ENCODE results near the gene ARPC1B.

The ARPC1B gene

GRCh38 chr7:99418260-99418659 lies 43.7 kb downstream of the ARPC1B start:
- no peak for DNase-seq (ENCODE audit: low read depth)
- no peak overlapping the region for H3K4me3 ChIP-seq (ENCODE audit: low read length)
- no peak for TF ChIP-seq CTCF (conservative IDR thresholded peaks at IDR 0.05; ENCODE audit: low read depth, low read length)

- no peak for DNase-seq (ENCODE audit: low read depth)
- H3K4me3 ChIP-seq (ENCODE audit: low read length) = no peak overlapping the region
- TF ChIP-seq CTCF (conservative IDR thresholded peaks at IDR 0.05; ENCODE audit: low read depth, low read length) = no peak
Measured at GRCh38 chr7:99419323-99420021, 44.9 kb downstream of the ARPC1B start.

GRCh38 chr7:99420213-99420612 lies 45.7 kb downstream of the ARPC1B start:
- TF ChIP-seq CTCF (conservative IDR thresholded peaks at IDR 0.05; ENCODE audit: low read depth, low read length) = no peak
- no peak overlapping the region for H3K4me3 ChIP-seq (ENCODE audit: low read length)
- DNase-seq (ENCODE audit: low read depth) = no peak

GRCh38 chr7:99420986-99421385 lies 46.5 kb downstream of the ARPC1B start:
- TF ChIP-seq CTCF (conservative IDR thresholded peaks at IDR 0.05; ENCODE audit: low read depth, low read length) = no peak
- H3K4me3 ChIP-seq (ENCODE audit: low read length) = no peak overlapping the region
- DNase-seq (ENCODE audit: low read depth) = no peak

- H3K4me3 ChIP-seq (ENCODE audit: low read length) = no peak overlapping the region
- no peak for DNase-seq (ENCODE audit: low read depth)
- no peak for TF ChIP-seq CTCF (conservative IDR thresholded peaks at IDR 0.05; ENCODE audit: low read depth, low read length)
Measured at GRCh38 chr7:99422186-99422585, 47.7 kb downstream of the ARPC1B start.

GRCh38 chr7:99422625-99423024 lies 48.1 kb downstream of the ARPC1B start:
- no peak overlapping the region for H3K4me3 ChIP-seq (ENCODE audit: low read length)
- no peak for DNase-seq (ENCODE audit: low read depth)
- no peak for TF ChIP-seq CTCF (conservative IDR thresholded peaks at IDR 0.05; ENCODE audit: low read depth, low read length)

GRCh38 chr7:99424932-99425730 lies 50.6 kb downstream of the ARPC1B start:
- no peak overlapping the region for H3K4me3 ChIP-seq (ENCODE audit: low read length)
- TF ChIP-seq CTCF (conservative IDR thresholded peaks at IDR 0.05; ENCODE audit: low read depth, low read length) = no peak
- no peak for DNase-seq (ENCODE audit: low read depth)

Measured in retinal pigment epithelial cell (primary cell).